ENCODE data around the gene CHN2.
A peak's percentile ranks its signal among the peaks of the same experiment; 100 is the strongest.

Gene CHN2

GRCh38 chr7:29288181-29289091 is 93.9 kb downstream of the CHN2 start:
- DNase-seq = no peak

GRCh38 chr7:29289156-29290021 is 94.8 kb downstream of the CHN2 start:
- peak; percentile 17 to 69 for DNase-seq

GRCh38 chr7:29290829-29291228 is 96.3 kb downstream of the CHN2 start:
- no peak for DNase-seq

GRCh38 chr7:29291723-29292618 is 97.4 kb downstream of the CHN2 start:
- no peak for DNase-seq

- DNase-seq = no peak
These were observed 98.5 kb downstream of the CHN2 start for GRCh38 chr7:29292886-29293658.

GRCh38 chr7:29296421-29296820 is 101.8 kb downstream of the CHN2 start:
- DNase-seq = no peak

GRCh38 chr7:29297194-29297890 is 102.8 kb downstream of the CHN2 start:
- DNase-seq = no peak

GRCh38 chr7:29299086-29299485 is 104.5 kb downstream of the CHN2 start:
- no peak for DNase-seq

- DNase-seq = no peak
These were observed 105.5 kb downstream of the CHN2 start for GRCh38 chr7:29300026-29300480.

- DNase-seq = no peak
These were observed 106.1 kb downstream of the CHN2 start for GRCh38 chr7:29300649-29301048.

- DNase-seq = no peak
These were observed 108.3 kb downstream of the CHN2 start for GRCh38 chr7:29302666-29303395.

- no peak for DNase-seq
These were observed 110.2 kb downstream of the CHN2 start for GRCh38 chr7:29304756-29305155.

- no peak for DNase-seq
These were observed 111.9 kb downstream of the CHN2 start for GRCh38 chr7:29306319-29306991.

- no peak for DNase-seq
These were observed 113.8 kb downstream of the CHN2 start for GRCh38 chr7:29308424-29308823.

- DNase-seq = no peak
These were observed 114.7 kb downstream of the CHN2 start for GRCh38 chr7:29309041-29309854.

GRCh38 chr7:29310625-29311024 is 116.0 kb downstream of the CHN2 start:
- DNase-seq = no peak

- DNase-seq = no peak
These were observed 116.7 kb downstream of the CHN2 start for GRCh38 chr7:29311314-29311713.

- DNase-seq = no peak
These were observed 119.6 kb downstream of the CHN2 start for GRCh38 chr7:29314148-29314547.
